HG03095 (cell line): ENCODE results near the gene PRRC2B.
"Not testable (repeated sequence)": the region's sequence is repeated elsewhere in the genome, so short reads cannot be mapped to it uniquely, and the experiment has no call there.

ENCODE experiments used
- ATAC-seq: cut with Tn5 transposase; IDR thresholded peaks from one replicate; pipeline ENCODE4 v1.9.1; 2021; ENCODE audit warnings: moderate library complexity; ENCODE audit not compliant: unreplicated experiment

PRRC2B gene

DNA sequence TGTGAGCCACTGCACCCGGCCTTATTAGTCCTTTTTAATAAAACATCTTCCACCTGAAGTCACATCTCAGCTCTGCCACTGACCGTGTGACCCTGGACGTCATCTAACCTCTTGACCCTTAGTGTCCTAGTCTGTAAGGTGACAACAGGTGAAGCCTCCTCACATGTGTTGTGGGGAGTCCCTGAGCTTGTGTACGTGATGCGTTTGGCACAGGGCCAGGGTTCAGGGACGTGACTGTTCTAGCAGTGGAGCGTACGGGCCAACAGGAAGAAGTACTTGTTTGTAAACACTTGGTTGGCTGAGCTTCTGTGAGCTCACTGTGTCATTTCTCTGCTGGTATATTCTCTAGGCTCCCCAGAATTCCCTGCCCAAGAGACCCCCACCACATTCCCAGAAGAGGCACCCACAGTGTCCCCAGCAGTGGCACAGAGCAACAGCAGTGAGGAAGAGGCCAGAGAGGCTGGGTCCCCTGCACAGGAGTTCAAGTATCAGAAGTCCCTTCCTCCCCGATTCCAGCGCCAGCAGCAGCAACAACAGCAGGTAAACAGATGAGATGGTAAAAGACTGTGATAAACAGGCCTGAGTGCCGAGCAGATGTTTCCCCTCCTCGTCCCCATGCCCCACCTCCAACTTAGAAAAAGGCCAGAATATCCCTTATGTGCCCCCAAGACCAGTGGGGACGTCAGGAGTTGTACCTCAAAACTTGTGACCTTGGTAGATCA, 73.5 kb downstream of the PRRC2B start:
- no peak for ATAC-seq

DNA sequence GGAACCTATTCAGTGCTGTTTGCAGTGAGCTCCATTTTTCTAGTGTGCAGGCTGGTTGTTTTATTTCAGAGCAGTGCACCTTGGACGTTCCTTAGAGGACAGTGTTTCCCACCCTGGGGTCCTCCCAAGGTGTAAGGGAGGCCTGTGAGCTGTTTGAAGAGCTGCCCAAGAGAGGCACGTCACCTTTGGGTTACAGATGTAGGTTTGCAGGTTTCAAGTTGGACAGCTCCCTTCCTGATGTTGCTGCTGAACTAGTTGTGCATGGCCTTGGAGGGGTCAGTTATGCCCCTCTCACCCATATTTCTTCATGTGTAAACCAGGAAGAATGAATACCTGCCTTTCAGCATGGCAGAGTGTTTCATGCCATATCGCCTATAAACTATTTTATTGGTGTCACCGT, 74.1 kb downstream of the PRRC2B start:
- ATAC-seq, result no peak

DNA sequence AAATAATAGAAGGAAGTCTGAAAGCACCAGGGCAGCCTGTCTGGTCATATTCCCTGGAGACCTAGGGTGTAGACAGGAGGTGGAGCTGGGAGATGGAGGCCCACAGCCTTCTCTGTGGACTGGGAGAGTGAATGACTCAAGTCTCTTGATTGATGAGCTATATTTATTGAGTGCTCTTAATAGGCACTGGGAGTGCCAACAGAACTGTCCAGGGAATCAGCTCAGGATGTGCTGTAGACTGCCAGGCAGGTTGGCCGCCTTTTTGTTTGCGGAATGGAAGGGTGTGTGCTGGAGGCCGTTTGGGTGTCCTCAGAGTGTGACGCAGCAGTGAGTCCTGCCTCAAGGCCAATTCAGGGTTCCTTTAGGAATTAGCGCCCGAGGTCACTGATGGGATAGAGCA, 75.5 kb downstream of the PRRC2B start:
- ATAC-seq, result no peak

DNA sequence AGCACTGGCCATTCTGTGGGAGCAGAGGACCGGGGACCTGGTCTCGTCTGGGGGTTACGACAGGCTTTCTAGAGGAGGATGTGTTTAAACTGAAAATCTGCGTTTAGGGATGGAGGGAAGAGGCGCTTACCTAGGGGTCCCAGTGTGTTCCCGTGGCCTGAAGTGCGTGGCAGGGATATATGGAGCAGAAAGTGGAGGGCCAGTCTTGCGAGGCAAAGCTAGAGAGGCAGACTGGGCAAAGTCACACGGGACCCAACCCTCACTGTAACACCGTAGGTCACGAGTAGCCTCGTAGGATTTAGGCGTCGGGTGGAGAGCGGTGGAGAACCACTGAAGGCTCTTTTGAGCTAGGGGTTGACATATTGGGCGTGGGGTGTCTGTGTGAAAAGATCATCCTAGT, 76.1 kb downstream of the PRRC2B start:
- ATAC-seq, result no peak

DNA sequence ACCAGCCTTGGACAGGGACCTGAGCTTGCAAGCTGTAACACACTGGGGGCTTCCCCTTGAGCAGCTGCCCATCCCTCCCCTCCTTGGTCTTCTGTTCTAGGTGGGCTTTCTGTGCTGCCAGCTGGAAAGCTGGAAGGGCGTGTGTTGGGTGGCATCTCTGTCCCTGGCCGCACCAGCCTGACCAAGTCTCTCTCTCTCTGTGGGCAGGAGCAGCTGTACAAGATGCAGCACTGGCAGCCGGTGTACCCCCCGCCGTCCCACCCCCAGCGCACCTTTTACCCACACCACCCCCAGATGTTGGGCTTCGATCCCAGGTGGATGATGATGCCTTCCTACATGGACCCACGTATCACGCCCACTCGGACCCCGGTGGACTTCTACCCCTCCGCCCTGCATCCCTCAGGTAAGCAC, 76.7 kb downstream of the PRRC2B start:
- ATAC-seq, result no peak

DNA sequence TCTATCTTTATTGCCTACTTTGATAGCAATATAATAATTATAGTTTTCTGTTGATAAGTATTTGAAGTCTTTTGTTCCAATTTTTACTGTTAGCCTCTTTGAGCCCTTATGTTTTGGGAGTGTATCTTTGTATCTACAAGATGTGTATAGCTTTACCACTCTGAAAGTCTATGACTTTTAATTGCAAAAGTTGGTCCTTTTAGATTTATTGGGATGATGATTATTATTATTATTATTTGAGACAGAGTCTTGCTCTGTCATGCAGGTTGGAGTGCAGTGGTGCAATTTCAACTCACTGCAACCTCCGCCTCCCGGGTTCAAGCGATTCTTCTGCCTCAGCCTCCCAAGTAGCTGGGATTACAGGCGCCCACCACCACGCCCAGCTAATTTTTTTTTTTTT, 78.2 kb downstream of the PRRC2B start:
- not testable (repeated sequence) for ATAC-seq

DNA sequence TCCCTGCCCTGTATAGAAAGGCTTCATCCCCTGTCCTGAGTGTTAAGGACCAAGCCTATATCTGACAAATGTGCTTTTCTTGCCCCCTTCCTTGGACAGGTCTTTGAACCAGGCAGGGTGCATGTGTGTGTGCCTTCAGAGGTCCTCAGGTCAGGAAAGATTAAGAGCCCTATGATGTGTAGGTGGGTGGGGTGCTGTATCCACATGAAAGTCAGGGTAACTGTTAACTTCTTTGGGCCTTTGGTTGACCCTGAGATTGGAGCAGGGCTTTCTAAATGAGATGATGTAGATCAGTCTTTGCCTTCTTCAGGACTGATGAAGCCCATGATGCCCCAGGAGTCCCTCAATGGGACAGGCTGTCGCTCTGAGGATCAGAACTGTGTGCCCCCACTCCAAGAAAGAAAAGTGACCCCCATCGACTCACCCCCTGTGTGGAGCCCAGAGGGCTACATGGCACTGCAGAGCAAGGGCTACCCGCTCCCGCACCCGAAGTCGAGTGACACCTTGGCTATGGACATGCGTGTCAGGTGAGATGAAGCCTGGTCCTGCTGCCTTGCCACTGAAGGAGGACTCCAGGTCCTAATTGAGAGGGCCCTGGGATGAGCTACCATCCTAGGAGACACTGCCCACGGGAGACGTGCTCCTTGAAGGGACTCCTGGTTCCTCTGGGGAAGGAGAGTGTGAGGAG, 79.5 kb downstream of the PRRC2B start:
- ATAC-seq, result no peak

DNA sequence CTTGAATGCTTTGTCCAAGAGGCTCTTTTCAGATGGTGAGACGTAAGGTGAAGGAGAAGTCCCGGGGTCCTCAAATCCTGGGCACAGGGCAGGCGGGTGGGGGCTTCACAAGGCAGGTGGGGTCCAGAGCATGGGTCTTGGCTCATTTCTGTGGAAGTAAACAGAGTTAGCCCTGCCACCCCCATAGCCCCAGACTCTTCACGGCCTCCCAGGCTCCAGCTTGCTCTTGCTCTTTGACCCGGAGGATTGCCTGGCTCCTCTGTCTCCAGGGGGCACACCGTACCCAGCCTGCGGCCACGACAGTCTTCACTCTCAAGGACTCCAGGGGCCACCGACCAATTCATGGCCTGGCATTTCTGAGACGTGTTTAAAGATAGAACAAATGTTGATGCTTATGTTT, 80.0 kb downstream of the PRRC2B start:
- no peak for ATAC-seq

DNA sequence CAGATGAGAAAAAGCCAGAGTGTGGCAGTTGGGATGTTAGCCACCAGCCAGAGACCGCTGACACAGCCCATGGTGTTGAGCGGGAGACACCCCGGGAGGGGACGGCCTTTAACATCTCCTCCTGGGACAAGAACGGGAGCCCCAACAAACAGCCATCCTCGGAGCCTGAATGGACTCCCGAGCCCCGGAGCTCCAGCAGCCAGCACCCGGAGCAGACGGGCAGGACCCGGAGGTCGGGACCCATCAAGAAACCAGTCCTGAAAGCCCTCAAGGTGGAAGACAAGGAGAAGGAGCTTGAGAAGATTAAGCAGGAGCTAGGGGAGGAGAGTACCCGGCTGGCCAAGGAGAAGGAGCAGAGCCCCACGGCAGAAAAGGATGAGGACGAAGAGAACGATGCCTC, 80.8 kb downstream of the PRRC2B start:
- no peak for ATAC-seq

DNA sequence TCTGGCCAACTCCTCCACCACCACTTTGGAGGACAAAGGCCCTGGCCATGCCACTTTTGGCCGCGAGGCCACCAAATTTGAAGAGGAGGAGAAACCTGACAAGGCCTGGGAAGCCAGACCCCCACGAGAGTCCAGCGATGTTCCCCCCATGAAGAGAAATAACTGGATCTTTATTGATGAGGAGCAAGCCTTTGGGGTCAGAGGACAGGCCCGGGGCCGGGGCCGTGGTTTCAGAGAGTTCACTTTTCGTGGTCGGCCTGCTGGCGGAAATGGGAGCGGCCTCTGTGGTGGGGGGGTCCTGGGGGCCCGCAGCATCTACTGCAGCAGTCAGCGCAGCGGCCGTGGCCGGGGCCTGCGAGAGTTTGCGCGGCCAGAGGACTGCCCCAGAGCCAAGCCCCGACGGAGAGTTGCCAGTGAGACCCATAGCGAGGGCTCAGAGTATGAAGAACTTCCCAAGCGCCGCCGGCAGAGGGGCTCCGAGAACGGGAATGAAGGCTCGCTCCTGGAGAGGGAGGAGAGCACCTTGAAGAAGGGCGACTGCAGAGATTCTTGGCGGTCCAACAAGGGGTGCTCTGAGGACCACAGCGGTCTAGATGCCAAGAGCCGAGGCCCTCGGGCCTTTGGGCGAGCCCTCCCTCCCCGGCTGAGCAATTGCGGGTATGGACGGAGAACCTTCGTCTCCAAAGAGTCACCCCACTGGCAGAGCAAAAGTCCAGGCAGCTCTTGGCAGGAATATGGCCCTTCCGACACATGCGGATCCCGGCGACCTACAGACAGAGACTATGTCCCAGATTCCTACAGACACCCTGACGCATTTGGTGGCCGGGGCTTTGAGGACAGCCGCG, 81.4 kb downstream of the PRRC2B start:
- no peak for ATAC-seq

DNA sequence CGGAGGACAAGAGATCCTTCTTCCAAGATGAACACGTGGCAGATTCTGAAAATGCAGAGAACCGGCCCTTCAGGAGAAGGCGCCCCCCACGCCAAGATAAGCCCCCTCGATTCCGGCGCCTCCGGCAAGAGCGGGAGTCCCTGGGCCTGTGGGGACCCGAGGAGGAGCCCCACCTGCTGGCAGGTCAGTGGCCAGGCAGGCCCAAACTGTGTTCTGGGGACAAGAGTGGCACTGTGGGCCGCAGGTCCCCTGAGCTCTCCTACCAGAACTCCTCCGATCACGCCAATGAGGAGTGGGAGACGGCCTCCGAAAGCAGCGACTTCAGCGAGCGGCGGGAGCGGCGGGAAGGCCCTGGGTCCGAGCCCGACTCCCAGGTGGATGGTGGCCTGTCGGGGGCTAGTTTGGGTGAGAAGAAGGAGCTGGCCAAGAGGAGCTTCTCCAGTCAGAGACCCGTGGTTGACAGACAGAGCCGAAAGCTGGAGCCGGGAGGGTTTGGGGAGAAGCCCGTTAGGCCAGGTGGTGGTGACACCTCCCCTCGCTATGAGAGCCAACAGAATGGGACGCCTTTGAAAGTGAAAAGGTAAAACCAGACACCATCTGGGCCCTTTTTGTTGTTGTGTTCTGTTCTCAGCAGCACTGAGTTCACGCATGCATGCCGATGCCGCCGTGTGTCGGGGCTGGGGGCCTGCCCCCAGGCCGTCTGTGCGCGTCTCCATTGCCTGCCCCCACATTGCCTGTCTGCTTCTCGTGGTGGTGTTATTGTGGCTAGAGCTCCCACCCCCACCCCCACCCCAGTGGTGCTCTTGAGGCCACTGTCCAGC, 82.3 kb downstream of the PRRC2B start:
- no peak for ATAC-seq

DNA sequence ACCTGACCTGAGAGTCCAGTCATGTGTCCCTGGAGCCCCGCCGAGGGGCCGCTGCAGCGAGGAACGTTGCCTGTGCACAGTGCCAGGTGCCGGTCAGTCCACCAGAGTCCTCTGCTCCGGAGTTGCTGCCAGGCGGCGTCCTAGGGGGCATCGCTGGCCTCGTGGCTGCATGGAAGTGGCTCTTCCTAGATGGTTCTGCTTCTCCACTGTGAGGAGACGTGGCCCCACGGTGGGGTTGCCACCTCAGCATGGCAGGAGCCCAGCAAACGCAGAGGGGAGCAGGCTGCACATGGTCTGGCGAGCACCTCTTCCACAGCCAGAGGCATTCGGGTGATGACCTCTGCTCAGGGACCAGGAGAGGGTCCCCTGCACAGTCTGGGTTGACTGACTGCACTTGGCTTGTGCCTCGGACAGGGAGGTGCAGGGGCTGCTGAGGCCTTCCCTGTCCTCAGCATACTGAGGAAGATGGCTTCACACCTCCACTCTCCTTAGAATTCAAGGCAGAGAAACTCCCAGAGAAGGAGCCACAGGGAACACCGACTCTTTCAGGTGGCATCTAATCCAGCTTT, 83.0 kb downstream of the PRRC2B start:
- no peak for ATAC-seq

DNA sequence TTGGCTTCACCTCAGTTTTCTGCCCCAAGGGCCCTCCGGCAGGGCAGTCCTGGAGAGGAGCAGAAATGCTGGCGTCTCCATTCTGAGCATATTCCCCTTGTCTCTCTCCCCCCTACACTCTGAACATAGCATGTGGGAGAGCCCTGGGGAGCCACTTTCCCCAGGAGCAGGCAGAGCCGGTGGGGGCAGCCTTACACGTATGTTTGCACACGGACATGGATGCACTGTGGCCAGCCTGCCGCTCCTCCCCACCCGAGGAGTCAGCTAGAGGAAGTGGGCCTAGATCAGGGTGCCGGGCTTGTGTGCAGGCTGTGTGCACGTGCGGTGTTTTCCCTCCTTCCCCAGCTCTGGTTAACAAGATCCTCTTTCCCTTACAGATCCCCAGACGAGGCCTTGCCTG, 83.5 kb downstream of the PRRC2B start:
- no peak for ATAC-seq

DNA sequence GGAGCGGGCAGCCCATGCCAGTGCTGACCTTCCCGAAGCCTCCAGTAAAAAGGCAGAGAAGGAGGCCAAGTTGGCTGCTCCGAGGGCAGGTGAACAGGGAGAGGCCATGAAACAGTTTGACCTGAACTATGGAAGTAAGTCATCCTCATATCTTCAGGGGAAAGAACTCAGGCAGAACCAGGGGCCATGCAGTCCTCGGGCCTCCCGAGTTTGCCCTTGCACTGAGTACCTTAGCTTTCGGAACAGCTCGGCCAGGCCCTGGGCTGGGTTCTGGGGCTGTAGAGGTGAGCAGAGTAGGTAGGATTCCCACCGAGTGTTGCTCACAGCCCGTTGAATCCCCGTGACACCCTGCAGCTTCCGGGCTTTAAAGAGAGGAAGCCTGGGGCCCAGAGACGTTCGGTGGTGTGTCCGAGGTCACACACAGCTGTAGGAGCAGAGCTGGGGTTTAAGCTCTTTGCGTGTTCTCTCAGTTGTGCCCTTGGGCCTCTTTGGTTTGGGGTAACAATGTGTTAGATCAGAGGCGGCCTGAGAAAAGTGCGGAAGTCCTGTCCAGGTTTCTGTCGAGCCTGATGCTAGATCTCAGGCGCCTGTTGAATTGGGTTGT, 84.0 kb downstream of the PRRC2B start:
- no peak for ATAC-seq

DNA sequence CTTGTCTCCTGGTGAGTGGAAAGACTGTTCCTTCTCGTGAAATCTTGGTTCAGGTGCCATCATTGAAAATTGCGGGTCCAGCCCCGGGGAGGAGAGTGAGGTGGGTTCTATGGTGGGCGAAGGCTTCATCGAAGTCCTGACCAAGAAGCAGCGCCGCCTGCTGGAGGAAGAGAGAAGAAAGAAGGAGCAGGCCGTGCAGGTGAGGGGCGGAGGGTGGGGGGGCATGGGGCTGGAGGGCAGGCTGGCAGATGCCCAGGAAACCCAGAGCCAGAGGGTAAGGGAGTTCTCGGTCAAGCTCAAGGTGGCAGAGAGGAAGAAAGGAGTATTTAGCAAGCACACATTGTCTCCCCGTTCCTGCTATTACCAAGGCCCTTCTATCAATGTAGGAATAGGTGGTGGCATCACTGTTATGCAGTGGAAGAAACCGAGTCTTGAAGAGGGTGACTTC, 84.6 kb downstream of the PRRC2B start:
- no peak for ATAC-seq

DNA sequence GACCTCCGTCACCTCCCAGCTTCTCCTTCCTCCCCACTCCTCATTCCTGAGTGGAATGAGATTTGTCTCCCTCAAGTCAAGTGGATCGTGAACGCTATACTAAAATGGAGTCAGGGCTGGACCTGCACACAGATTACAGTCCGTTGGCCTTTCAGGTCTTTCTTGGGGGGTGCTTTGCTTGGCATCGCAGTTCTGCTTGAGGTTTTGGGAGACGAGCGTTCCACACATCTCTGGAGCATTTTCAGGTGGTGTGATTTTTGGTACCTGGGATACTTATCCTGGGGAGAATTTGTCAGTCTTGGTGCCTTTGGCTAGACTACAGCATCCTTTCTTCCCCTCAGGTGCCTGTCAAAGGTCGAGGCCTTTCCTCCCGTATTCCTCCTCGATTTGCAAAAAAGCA, 85.0 kb downstream of the PRRC2B start:
- ATAC-seq, result no peak

DNA sequence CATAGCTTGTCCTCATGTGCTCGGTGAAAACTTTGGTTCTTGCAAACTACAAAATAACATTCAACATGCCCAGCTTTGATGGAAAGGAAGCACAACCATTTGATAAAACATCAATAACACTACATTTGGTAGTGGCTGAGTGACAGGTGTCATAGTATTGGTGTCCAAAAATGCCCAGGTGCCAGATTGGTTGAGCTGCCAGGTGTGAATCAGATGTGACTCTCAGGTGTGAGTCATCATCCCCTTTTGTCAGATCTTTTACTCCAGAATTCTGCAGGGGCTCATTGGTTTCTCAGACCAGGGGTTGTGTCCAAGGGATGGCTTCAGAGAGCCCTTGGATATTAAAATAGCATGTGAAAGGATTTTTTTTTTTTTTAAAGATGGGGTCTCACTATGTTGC, 86.4 kb downstream of the PRRC2B start:
- no peak for ATAC-seq

DNA sequence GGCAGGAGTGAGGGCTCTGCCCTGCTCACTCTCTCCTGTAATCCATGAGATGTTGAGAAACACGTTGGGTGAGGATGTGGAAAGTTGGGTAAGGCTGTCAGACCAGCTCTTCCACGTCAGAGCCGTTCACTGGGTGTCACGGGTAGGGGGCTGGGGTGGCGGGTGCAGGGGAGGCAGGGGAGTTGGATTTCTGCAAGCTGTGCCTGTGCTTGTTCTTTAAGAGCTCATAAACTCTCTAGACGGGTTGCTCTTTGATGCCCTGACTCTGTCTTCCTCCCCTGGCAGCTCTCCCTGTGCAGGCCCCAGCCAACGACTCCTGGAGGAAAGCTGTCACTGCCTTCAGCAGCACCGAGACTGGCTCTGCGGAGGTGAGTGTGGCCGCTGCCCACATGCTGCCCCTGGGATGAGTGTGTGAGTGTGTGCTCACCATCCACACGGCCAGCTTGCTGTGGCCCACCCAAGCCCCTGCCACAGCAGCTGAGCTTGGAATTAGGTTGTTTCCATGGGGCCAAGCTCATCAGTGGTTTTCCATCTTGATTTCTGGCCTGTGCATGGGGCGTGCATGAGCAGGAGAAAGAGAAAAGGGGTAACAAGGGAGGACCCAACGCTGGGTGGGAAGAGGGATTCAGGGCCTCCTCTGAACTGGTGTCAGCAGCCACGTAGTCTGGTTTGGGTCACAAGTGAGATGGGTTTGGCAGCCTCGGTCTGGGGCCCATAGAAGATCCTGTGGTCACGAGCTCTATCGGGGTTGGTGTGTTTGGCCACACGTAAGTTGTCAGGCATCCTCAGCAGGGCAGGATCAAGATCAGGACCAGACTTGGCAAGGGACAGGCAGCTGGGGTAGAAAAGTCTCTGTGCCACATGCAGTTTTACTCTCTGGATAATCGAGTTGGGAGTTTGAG, 87.8 kb downstream of the PRRC2B start:
- ATAC-seq, result no peak

DNA sequence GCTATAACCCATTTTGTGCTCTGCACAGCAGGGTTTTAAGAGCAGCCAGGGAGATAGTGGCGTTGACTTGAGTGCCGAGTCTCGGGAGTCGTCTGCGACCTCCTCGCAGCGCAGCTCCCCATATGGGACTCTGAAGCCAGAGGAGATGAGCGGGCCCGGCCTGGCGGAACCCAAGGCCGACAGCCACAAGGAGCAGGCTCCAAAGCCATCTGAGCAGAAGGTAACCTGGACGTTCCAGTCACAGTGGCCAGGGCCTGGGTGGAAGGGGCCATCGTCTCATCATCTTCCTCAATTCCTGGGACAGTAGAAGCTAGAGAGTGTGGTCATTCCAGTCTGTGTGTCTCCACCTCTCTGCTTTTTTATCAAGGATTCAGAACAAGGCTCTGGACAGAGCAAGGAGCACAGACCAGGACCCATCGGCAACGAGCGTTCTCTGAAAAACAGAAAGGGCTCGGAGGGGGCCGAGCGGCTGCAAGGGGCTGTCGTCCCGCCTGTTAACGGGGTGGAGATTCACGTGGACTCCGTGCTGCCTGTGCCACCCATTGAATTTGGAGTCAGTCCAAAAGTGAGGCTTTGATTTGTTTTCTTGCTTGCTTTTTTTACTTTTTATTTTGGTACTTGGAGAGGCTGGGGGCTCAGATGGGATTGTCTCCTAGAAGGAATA, 88.6 kb downstream of the PRRC2B start:
- ATAC-seq, result no peak
